Heart left ventricle (tissue), 13 donors: ENCODE measurements around the gene RWDD3.

Experiments
- CTCF ChIP-seq, 12 donors: fragments of 200-600 bp; sonication (generic) in 4 of 12; IDR thresholded peaks; one replicate each; pipeline versions ENCODE4 v1.5.0 to v1.8.0; 2018 to 2022; ENCODE audit warnings: antibody characterized with exemption in 12 of 12, mild to moderate bottlenecking in 5 of 12
- POLR2A ChIP-seq, 2 donors: fragments of 450-650 bp; IDR thresholded peaks; one replicate each; pipeline ENCODE4 v1.6.1; 2017; ENCODE audit warnings: antibody characterized with exemption in 2 of 2, mild to moderate bottlenecking in 2 of 2, moderate library complexity in 2 of 2
- donor health status: ischemic (EF 13 %, LVEDD 7.1; RV severe dilation, severe dysfunction).
- donor health status: DM: no; HTN: yes; CAD: no.
- donor health status: DM: no; HTN: no; CAD: no.
- donor health status: ischemic (EF 25% LVEDD 6.9; RV normal size, moderate dysfunction).
- donor health status: ischemic (EF 25% LVEDD 5.7; RV mildly dilated, moderate dysfunction).
- donor health status: ischemic (EF 35%, LVEDD 5.7; RV mildly dilated, moderate dysfunction).
- donor health status: nonischemic (EF 11% LVEDD 7.7; RV severe dilation, severe dysfunction).
- donor health status: DM: yes; HTN: yes; CAD: no.
- donor health status: PGD.
- donor health status: ischemic (EF 29% LVEDD 5.4; RV normal size, mild dysfunction).
- donor health status: nonischemic (EF 23%, LVEDD 6.1; RV moderate dilation, normal function).

- TF ChIP-seq POLR2A (IDR thresholded peaks at IDR 0.05) (no peak), CTCF (IDR thresholded peaks at IDR 0.05) (no peak)
These were observed 10.9 kb upstream of the RWDD3 start for GRCh38 chr1:95223110-95223509.
